ENCODE results near the gene TIMP2.
"Not testable (repeated sequence)": the region's sequence is repeated elsewhere in the genome, so short reads cannot be mapped to it uniquely, and the experiment has no call there.

GRCh38 chr17:78890096-78890495 lies 35.1 kb downstream of the TIMP2 start:
- not testable (repeated sequence) for TF ChIP-seq CTCF, POLR2A (IDR thresholded peaks at IDR 0.05)

Data from heart left ventricle (tissue), 13 donors.